Spinal cord (tissue), 10 donors: ENCODE data around the gene TBC1D10A. TPM values are rescaled to one million over a fixed set of nuclear protein-coding genes. Genes with fewer than 3 reads are reported as not detected.
"Not testable (repeated sequence)": the region's sequence is repeated elsewhere in the genome, so short reads cannot be mapped to it uniquely, and the experiment has no call there.

Experiments
- DNase-seq, 6 donors: peaks; one replicate each; pipeline versions ENCODE4 v3.0.0 to v3.0.0-alpha.2; 2013 to 2015; ENCODE audit warnings: low spot score in 6 of 6, low read depth in 4 of 6
- H3K27ac ChIP-seq: one replicate; pipeline ENCODE4 v1.5.1; 2013; ENCODE audit warnings: low read depth, low read length, control low read depth
- H3K27me3 ChIP-seq: one replicate; pipeline ENCODE4 v1.6.1; 2013; ENCODE audit warnings: low read length; ENCODE audit not compliant: control insufficient read depth, insufficient read depth
- H3K36me3 ChIP-seq: one replicate; pipeline ENCODE4 v1.6.1; 2013; ENCODE audit warnings: low read length; ENCODE audit not compliant: control insufficient read depth, insufficient read depth
- H3K4me1 ChIP-seq: one replicate; pipeline ENCODE4 v1.6.1; 2013; ENCODE audit warnings: low read length; ENCODE audit not compliant: control insufficient read depth, insufficient read depth
- H3K4me3 ChIP-seq: one replicate; pipeline ENCODE4 v1.5.1; 2013; ENCODE audit warnings: low read depth, low read length, control low read depth
- H3K9me3 ChIP-seq: one replicate; pipeline ENCODE4 v1.6.1; 2013; ENCODE audit warnings: low read length; ENCODE audit not compliant: control insufficient read depth, insufficient read depth
- WGBS: methylation state at CpG from one replicate; pipeline ENCODE4 v1.1.5; 2013; ENCODE audit warnings: missing lambda C conversion rate; ENCODE audit not compliant: insufficient coverage; 5-methylcytosine and 5-hydroxymethylcytosine counted together
- polyA plus RNA-seq, 2 donors: library from polyadenylated mRNA; unstranded; fragments of 120-200 nt; gene quantifications; one replicate each; pipeline ENCODE4 v1.2.1, GENCODE V29; 2013; ENCODE audit not compliant: insufficient read length in 2 of 2
- total RNA-seq, 2 donors: library from RNA; depleted of rRNA in 1 of 2; stranded (reverse); fragments of 120-200 nt in 1 of 2; fragments of >200 nt in 1 of 2; gene quantifications; one replicate each; pipeline versions ENCODE4 v1.2.3 to v1.2.4, GENCODE V29; 2013 to 2014
- donor health status: healthy.

TBC1D10A gene
- total and polyA plus RNA-seq, 4 donors, result 9.1 to 24.5 (median 17.2) TPM

GRCh38 chr22:30348809-30349208 lies 22.1 kb upstream of the TBC1D10A start:
- 98% methylated on average over 4 of the region's 4 CpGs for WGBS
- no peaks in the 10 kb centered on the region for H3K4me1 ChIP-seq
- no peaks in the 10 kb centered on the region for H3K9me3 ChIP-seq
- H3K27me3 ChIP-seq, result no peaks in the 10 kb centered on the region
- no peak overlapping the region for H3K4me3 ChIP-seq
- no peak overlapping the region for H3K27ac ChIP-seq
- H3K36me3 ChIP-seq, result peaks cover 70% of the 10 kb centered on the region
- no peak for DNase-seq

GRCh38 chr22:30348404-30348803 lies 21.7 kb upstream of the TBC1D10A start:
- H3K27ac ChIP-seq, result no peak overlapping the region
- H3K9me3 ChIP-seq, result no peaks in the 10 kb centered on the region
- 100% methylated on average over 2 of the region's 4 CpGs for WGBS
- no peaks in the 10 kb centered on the region for H3K27me3 ChIP-seq
- DNase-seq, result no peak
- H3K36me3 ChIP-seq, result peaks cover 71% of the 10 kb centered on the region
- no peaks in the 10 kb centered on the region for H3K4me1 ChIP-seq
- H3K4me3 ChIP-seq, result no peak overlapping the region

GRCh38 chr22:30347255-30347892 lies 20.6 kb upstream of the TBC1D10A start:
- Histone ChIP-seq H3K27ac (no peak overlapping the region), H3K36me3 (peaks cover 72% of the 10 kb centered on the region), H3K4me1 (peaks cover 1% of the 10 kb centered on the region), H3K4me3 (no peak overlapping the region), H3K9me3 (no peaks in the 10 kb centered on the region), H3K27me3 (no peaks in the 10 kb centered on the region)
- no peak for DNase-seq
- WGBS, result 72% methylated on average over 3 of the region's 5 CpGs

- WGBS, result 96% methylated on average over 11 of the region's 13 CpGs
- peaks cover 78% of the 10 kb centered on the region for H3K36me3 ChIP-seq
These were observed 17.9 kb upstream of the TBC1D10A start for GRCh38 chr22:30344447-30345200.

GRCh38 chr22:30340911-30341685 lies 14.4 kb upstream of the TBC1D10A start:
- Histone ChIP-seq H3K27me3 (no peaks in the 10 kb centered on the region), H3K9me3 (no peaks in the 10 kb centered on the region), H3K36me3 (peaks cover 88% of the 10 kb centered on the region), H3K4me1 (peaks cover 52% of the 10 kb centered on the region), H3K4me3 (no peak overlapping the region), H3K27ac (peak overlapping the region; percentile 88)
- 46% methylated on average over 15 of the region's 16 CpGs for WGBS
- peak in 5 of 6 donors; percentile 51 to 94 (median 69) for DNase-seq

More at GRCh38 chr22:30344447-30345200, 17.9 kb upstream of the TBC1D10A start:
- DNase-seq, result no peak
- Histone ChIP-seq H3K4me1 (peaks cover 28% of the 10 kb centered on the region), H3K9me3 (no peaks in the 10 kb centered on the region), H3K27me3 (no peaks in the 10 kb centered on the region), H3K27ac (no peak overlapping the region), H3K4me3 (no peak overlapping the region)

GRCh38 chr22:30338802-30339201 lies 12.1 kb upstream of the TBC1D10A start:
- DNase-seq, result no peak
- Histone ChIP-seq H3K27ac (no peak overlapping the region), H3K4me1 (peaks cover 52% of the 10 kb centered on the region), H3K4me3 (no peak overlapping the region), H3K27me3 (no peaks in the 10 kb centered on the region), H3K9me3 (no peaks in the 10 kb centered on the region), H3K36me3 (peaks cover 93% of the 10 kb centered on the region)
- 96% methylated on average over 7 of the region's 7 CpGs for WGBS

- not testable (repeated sequence) for H3K27ac ChIP-seq
- WGBS, result 83% methylated on average over 8 of the region's 9 CpGs
These were observed 11.6 kb upstream of the TBC1D10A start for GRCh38 chr22:30338341-30338740.

GRCh38 chr22:30337461-30337778 lies 10.7 kb upstream of the TBC1D10A start:
- Histone ChIP-seq H3K27ac (no peak overlapping the region), H3K36me3 (peaks cover 93% of the 10 kb centered on the region), H3K4me1 (peaks cover 59% of the 10 kb centered on the region), H3K4me3 (no peak overlapping the region), H3K9me3 (no peaks in the 10 kb centered on the region), H3K27me3 (no peaks in the 10 kb centered on the region)
- peak in 2 of 6 donors; percentile 10 to 78 for DNase-seq
- 68% methylated on average over 8 of the region's 8 CpGs for WGBS

More at GRCh38 chr22:30338341-30338740, 11.6 kb upstream of the TBC1D10A start:
- Histone ChIP-seq H3K4me1 (peaks cover 52% of the 10 kb centered on the region), H3K36me3 (peaks cover 92% of the 10 kb centered on the region)
- not testable (repeated sequence) for H3K4me3 ChIP-seq, H3K9me3 ChIP-seq, DNase-seq, H3K27me3 ChIP-seq

- no peak overlapping the region for H3K27ac ChIP-seq
- H3K9me3 ChIP-seq, result no peaks in the 10 kb centered on the region
- H3K4me3 ChIP-seq, result no peak overlapping the region
- WGBS, result 100% methylated on average over 4 of the region's 4 CpGs
- peaks cover 90% of the 10 kb centered on the region for H3K36me3 ChIP-seq
- no peaks in the 10 kb centered on the region for H3K27me3 ChIP-seq
- peaks cover 57% of the 10 kb centered on the region for H3K4me1 ChIP-seq
- DNase-seq, result peak in 1 of 6 donors; percentile 22
These were observed 10.2 kb upstream of the TBC1D10A start for GRCh38 chr22:30336752-30337460.
